Urinary bladder (tissue), 4 donors: Measurements from ENCODE around the gene CLEC3B. TPM values are rescaled to one million over a fixed set of nuclear protein-coding genes. Genes with fewer than 3 reads are reported as not detected.
"Not testable (repeated sequence)": the region's sequence is repeated elsewhere in the genome, so short reads cannot be mapped to it uniquely, and the experiment has no call there.

ENCODE experiments used
- DNase-seq: peaks from one replicate; pipeline ENCODE4 v3.0.0-alpha.2; 2015; ENCODE audit errors: extremely low spot score
- H3K27ac ChIP-seq: one replicate; pipeline ENCODE4 v1.5.1; 2013; ENCODE audit warnings: low read depth, mild to moderate bottlenecking, moderate library complexity
- H3K36me3 ChIP-seq: one replicate; pipeline ENCODE4 v1.6.1; 2013; ENCODE audit warnings: mild to moderate bottlenecking, moderate library complexity; ENCODE audit not compliant: insufficient read depth
- H3K4me1 ChIP-seq: one replicate; pipeline ENCODE4 v1.6.1; 2013; ENCODE audit warnings: mild to moderate bottlenecking, moderate library complexity; ENCODE audit not compliant: insufficient read depth
- H3K4me3 ChIP-seq: one replicate; pipeline ENCODE4 v1.5.1; 2013; ENCODE audit warnings: low read depth, low read length
- WGBS: extraction: QIAGEN DNeasy Blood & Tissue Kit; methylation state at CpG from one replicate; pipeline ENCODE4 v1.1.7; 2013; 5-methylcytosine and 5-hydroxymethylcytosine counted together
- polyA plus RNA-seq: library from polyadenylated mRNA; stranded (reverse); fragments of 200-250 nt; gene quantifications from one replicate; pipeline ENCODE4 v1.2.3, GENCODE V29; 2013
- small RNA-seq: library from RNA; depleted of rRNA; stranded (forward); fragments of <200 nt; gene quantifications from one replicate; pipeline ENCODE3, GENCODE V24; 2014
- total RNA-seq: library from RNA; depleted of rRNA; stranded (reverse); fragments of >200 nt; gene quantifications from one replicate; pipeline ENCODE4 v1.2.3, GENCODE V29; 2014
- donor health status: healthy with polysubstance abuse.
- donor health status: healthy.

The CLEC3B gene
- total and polyA plus RNA-seq, 2 donors: 89.4 to 219 TPM

DNA sequence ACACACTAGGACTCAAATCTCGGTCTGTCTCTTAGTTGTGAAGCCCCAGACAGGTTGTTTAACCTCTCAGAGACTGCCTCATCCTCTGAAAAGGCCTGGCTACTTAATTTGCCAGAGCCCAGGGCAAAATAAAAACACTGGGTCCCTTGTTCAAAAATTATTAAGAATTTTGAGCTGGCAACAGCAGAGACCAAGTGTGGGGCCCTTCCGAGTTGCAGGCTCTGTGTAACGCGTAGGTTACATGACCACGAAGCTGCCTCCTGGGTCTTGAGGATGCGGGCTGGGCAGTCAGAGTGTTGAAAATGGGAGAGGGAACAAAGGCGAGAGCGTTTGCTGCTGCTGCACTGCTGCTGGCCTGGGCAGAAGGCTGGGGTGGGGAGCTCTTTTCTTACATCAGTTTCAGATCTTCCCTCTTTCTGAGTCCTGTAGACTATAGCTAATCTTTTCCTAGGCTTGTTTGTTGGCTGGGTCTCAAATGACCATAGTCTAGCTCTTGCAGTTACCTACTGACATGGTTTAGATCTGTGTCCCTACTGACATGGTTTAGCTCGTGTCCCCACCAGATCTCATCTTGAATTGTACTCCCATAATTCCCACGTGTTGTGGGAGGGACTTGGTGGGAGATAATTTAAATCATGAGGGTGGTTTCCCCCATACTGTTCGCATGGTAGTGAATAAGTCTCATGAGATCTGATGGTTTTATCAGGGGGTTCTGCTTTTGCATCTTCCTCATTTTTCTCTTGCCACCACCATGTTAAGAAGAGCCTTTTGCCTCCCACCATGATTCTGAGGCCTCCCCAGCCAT is 49.9 kb downstream of the CLEC3B start:
- 82% methylated on average over 11 of the region's 11 CpGs for WGBS
- Histone ChIP-seq H3K36me3 (no peaks in the 10 kb centered on the region), H3K4me3 (no peak overlapping the region), H3K4me1 (no peaks in the 10 kb centered on the region), H3K27ac (no peak overlapping the region)
- DNase-seq: no peak

DNA sequence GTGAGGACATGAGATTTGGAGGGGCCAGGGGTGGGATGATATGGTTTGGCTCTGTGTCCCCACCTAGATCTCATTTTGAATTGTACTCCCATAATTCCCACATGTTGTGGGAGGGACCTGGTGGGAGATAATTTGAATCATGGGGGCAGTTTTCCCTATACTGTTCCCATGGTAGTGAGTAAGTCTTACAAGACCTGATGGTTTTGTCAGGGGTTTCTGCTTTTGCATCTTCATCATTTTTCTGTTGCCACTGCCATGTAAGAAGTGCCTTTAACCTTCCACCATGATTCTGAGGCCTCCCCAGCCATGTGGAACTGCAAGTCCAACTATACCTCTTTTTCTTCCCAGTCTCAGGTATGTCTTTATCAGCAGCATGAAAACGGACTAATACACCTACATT is 52.2 kb downstream of the CLEC3B start:
- DNase-seq, H3K4me1 ChIP-seq, H3K27ac ChIP-seq, H3K36me3 ChIP-seq, H3K4me3 ChIP-seq: not testable (repeated sequence)
- WGBS: 92% methylated on average over 1 of the region's 1 CpG

DNA sequence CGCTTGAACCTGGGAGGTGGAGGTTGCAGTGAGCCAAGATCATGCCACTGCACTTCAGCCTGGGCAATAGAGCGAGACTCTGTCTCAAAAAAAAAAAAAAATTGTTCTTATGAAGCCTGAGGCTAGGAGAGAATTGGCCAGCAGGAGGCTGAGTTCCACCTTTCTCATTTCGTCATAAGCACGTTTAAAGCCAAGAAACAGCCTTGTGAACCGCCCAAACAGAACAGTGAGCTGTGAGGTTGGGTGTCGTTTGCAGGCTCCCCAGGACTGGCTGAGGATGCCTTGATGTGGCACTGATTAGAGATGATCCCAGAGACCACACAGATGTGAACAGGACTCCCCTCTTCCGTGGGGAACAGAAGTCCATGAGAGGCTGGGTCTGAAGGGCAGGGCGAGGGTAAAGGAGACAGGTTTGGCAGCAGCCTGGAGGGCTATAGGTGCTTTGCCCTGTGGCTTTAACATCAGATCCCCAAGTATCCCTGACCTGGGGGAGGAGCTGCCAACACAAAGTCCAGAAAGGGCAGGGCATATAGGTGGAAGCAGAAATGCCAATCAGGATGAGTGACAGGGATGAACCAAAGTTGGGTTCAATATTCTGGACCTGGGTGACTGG is 52.9 kb downstream of the CLEC3B start:
- WGBS: 69% methylated on average over 8 of the region's 8 CpGs
- Histone ChIP-seq H3K36me3 (no peaks in the 10 kb centered on the region), H3K27ac (no peak overlapping the region), H3K4me1 (no peaks in the 10 kb centered on the region), H3K4me3 (no peak overlapping the region)
- no peak for DNase-seq

DNA sequence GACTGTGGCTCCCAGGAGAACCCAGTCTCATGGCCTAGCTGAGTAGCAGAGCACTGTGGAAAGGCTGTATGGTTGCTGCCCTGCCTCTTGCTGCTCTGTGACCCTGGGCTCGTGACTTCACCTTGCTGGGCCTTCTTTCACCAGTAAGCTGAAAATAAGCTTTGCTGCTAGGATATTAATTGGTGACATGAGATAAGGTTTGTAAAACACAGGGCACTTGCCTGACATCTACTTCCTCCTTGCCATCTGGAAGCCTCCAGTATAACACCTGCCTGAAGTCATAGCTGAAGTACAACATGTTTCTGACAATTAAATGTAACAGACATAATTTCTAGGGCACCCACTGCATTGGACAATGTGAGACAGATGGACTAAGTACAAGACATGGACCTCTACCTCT is 53.6 kb downstream of the CLEC3B start:
- Histone ChIP-seq H3K36me3 (no peaks in the 10 kb centered on the region), H3K4me1 (no peaks in the 10 kb centered on the region)
- WGBS: 79% methylated on average over 1 of the region's 1 CpG

DNA sequence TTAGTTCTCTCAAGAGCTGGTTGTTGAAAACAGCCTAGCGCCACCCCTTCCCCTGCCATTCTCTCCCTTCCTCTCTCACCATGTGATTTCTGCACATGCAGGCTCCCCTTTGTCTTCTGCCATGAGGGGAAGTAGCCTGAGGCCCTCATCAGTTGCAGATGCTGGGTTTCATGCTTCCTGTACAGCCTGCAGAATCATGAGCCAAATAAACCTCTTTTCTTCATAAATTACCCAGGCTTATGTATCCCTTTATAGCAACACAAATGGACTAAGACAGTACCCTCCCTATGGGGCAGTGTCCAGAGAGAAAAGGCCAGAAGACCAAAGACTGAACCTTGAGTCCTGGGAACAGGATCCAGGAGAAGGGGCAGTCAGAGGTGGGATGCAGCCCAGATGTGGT is 54.7 kb downstream of the CLEC3B start:
- Histone ChIP-seq H3K36me3 (no peaks in the 10 kb centered on the region), H3K4me3 (no peak overlapping the region), H3K4me1 (no peaks in the 10 kb centered on the region), H3K27ac (no peak overlapping the region)
- DNase-seq: no peak
- 94% methylated on average over 1 of the region's 1 CpG for WGBS

More for the DNA sequence above, 53.6 kb downstream of the CLEC3B start:
- no peak for DNase-seq
- no peak overlapping the region for H3K4me3 ChIP-seq
- no peak overlapping the region for H3K27ac ChIP-seq

DNA sequence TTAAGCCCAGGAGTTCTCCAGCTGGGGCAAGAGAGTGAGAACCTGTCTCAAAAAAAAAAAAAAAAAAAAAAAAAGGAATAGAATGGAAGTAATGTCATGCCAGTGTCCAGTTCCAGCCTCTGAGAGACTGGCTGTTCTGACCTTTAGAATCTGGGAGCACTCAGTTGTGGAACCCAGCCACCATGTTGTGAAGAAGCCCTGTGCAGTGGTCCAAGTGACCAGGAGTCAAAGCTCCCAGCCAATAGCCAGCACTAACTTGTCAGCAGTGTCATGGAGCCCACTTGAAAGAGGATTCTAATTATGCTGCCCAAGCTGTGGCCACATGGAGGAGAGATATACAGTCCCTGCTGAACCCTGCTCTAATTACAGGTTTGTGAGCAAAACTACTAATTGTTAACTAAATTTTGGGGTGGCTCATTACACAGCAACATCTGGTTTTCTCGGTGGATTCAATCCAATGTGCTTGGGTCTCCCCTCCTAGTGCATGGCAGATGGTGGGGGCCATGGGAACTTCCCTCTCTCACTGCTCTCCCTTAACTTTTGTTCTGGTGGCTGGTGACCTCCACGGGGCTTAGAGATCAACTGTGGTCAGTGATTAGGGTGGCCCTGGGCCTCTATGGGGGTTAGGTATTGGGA is 55.5 kb downstream of the CLEC3B start:
- no peak for DNase-seq
- no peaks in the 10 kb centered on the region for H3K36me3 ChIP-seq
- 86% methylated on average over 2 of the region's 2 CpGs for WGBS
- no peaks in the 10 kb centered on the region for H3K4me1 ChIP-seq
- no peak overlapping the region for H3K27ac ChIP-seq
- H3K4me3 ChIP-seq: no peak overlapping the region

DNA sequence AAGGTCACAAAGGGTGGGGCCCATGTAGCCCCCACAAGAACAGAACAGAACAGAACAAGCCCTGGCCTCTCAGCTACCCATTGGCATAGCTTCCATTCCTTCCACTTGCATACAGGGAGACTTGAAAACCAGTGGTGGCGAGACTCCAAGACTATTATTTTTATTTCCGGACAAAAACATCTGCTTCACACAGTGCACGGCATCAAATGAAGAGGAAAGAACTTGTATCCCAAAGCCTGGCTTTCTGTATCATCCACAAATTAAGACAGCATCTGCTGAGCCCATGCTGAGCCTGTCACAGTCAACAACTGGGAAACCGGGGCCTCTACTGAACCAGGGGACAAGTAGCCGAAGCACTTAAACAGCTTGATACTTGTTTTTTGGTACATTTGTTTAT is 56.0 kb downstream of the CLEC3B start:
- Histone ChIP-seq H3K36me3 (no peaks in the 10 kb centered on the region), H3K4me3 (no peak overlapping the region), H3K4me1 (no peaks in the 10 kb centered on the region), H3K27ac (no peak overlapping the region)
- 64% methylated on average over 5 of the region's 5 CpGs for WGBS
- no peak for DNase-seq

DNA sequence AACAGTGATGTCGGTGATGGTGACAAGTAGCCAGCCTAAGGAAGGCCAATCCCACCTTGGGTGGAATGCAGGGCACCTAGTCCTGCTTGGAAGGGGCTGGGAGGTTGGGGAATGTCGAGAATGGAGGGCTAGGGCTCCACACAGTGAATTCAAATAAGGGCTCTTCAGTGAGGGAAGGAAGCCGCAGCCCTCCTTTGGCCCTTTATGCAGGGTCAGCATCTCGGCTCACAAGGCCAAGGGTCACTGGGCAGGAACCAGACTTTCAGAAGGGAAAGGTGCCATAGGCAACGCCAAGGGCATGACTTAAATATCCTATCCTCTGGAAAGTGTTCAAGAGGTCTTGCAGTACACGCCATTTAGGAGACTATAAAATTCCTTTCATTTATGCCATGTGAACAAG is 56.9 kb downstream of the CLEC3B start:
- H3K4me3 ChIP-seq: no peak overlapping the region
- 85% methylated on average over 6 of the region's 6 CpGs for WGBS
- H3K27ac ChIP-seq: no peak overlapping the region
- no peaks in the 10 kb centered on the region for H3K4me1 ChIP-seq
- no peaks in the 10 kb centered on the region for H3K36me3 ChIP-seq
- DNase-seq: no peak

DNA sequence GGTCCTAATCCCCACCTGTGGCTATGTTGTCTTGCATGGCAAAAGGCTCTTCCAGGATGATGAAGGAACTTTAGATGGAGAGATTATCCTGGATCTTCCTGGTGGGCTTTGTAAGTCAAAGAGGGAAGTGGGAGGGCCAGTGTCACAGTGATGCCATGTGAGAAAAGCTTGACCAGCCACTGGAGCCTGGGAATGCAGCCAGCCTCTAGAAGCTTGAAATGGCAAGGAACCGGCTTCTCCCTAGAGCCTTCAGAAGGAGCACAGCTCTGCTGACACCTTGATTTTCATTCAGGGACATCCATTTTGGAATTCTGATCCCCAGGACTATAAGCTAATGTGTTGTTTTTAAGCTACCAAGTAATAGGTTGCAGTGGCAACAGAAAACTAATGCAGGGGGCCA is 58.3 kb downstream of the CLEC3B start:
- no peak overlapping the region for H3K27ac ChIP-seq
- H3K4me3 ChIP-seq: no peak overlapping the region
- no peak for DNase-seq
- H3K4me1 ChIP-seq: peaks cover 1% of the 10 kb centered on the region
- 76% methylated on average over 1 of the region's 1 CpG for WGBS
- H3K36me3 ChIP-seq: no peaks in the 10 kb centered on the region

DNA sequence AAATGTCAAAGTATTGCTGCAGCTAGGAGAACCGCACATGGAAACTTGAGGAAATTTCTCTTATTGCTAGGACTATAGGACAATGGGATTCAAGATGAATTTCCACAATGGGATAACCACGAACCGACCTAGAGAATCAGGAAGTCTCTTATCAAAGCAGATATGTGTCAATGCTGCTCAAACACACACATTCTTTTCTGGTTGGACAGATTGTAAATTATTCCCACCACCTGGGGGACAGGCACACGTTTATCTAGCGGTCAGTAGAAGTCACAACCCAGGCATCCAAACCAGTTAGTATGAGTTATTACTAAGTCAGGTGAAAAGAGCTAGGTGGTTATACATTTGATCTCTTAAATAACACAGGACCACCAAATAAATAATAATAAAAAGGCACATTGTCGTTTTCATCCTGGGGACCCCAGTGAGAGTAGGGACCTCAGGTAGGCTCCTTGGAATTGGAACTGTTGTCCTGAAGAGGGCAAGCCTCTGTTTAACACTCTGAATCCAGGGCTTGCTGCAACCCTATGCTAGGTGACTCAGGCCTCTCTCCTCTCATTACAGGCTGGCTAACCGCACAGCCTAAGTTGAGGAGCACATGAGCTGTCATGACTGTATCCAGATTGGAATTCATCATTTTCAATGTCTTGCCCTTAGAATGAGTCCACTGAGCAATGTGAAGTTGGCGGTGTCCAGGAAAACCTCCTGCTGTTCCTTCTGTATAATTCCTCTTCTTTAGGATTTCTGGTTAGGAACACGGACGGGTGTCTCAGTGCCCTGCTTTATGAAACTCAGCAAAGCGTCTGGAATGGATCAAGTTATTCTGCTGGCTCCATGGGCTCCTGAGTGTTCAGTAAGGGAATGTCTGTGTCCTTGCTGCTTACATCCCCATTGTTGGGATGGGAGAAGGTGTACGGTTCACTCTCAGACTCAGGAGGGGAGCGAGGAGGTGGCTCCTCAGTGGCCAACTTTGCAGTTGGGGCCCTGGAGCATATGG is 59.0 kb downstream of the CLEC3B start:
- no peak overlapping the region for H3K27ac ChIP-seq
- no peak overlapping the region for H3K4me3 ChIP-seq
- H3K36me3 ChIP-seq: no peaks in the 10 kb centered on the region
- peaks cover 1% of the 10 kb centered on the region for H3K4me1 ChIP-seq
- no peak for DNase-seq
- WGBS: 83% methylated on average over 13 of the region's 13 CpGs

Small RNAs within 50 kb of the gene (small RNA-seq; reads per million reads assigned to genes)
- gene RNU5B-3P: not detected

Other genes starting within 250 kb of the CLEC3B start
- gene TMEM42, start 164.4 kb upstream of the CLEC3B start, total RNA-seq: 7.9 TPM
- gene TMEM42, start 164.4 kb upstream of the CLEC3B start, polyA plus RNA-seq: 20.8 TPM
- not detected for gene TGM4, start 151.7 kb upstream of the CLEC3B start, total RNA-seq
- not detected for gene TGM4, start 151.7 kb upstream of the CLEC3B start, polyA plus RNA-seq
- gene ZDHHC3, start 50.1 kb upstream of the CLEC3B start, total RNA-seq: 56.1 TPM
- gene ZDHHC3, start 50.1 kb upstream of the CLEC3B start, polyA plus RNA-seq: 44.7 TPM
- 33.4 TPM for gene EXOSC7, start 50.1 kb upstream of the CLEC3B start, total RNA-seq
- 32.5 TPM for gene EXOSC7, start 50.1 kb upstream of the CLEC3B start, polyA plus RNA-seq
- gene CDCP1, start 120.1 kb downstream of the CLEC3B start, total RNA-seq: 2.9 TPM
- gene CDCP1, start 120.1 kb downstream of the CLEC3B start, polyA plus RNA-seq: 2.0 TPM
- 1.7 TPM for gene TMEM158, start 200.0 kb downstream of the CLEC3B start, total RNA-seq
- gene TMEM158, start 200.0 kb downstream of the CLEC3B start, polyA plus RNA-seq: 11.2 TPM